H1 (cell line): Measurements from ENCODE around the gene WEE1. TPM values are rescaled to one million over a fixed set of nuclear protein-coding genes. Genes with fewer than 3 reads are reported as not detected.
A peak's percentile ranks its signal among the peaks of the same experiment; 100 is the strongest.

ENCODE experiments used
- CTCF ChIA-PET: fragments of 300-600 bp; sonication (Branson Sonifier 250); formaldehyde crosslinking; loops from one replicate; lab custom pipeline; 2021; ENCODE audit not compliant: partially characterized antibody; lab: Charles Lee
- POLR2A ChIA-PET: fragments of 300-600 bp; sonication (Branson Sonifier 250); formaldehyde crosslinking; loops from one replicate; lab custom pipeline; 2021; ENCODE audit warnings: inconsistent platforms; ENCODE audit not compliant: partially characterized antibody; lab: Charles Lee
- DNase-seq, 2 experiments: peaks; one replicate each; pipeline versions ENCODE4 v3.0.0 to v3.0.0-alpha.2; 2010 to 2022; ENCODE audit warnings: low spot score in 2 of 2, low read depth in 1 of 2, mixed read lengths in 1 of 2
- FAIRE-seq: peaks from 2 replicates; lab custom pipeline; 2011; peaks lifted over from hg19 to GRCh38; lab: Jason Lieb, UNC
- H2AFZ ChIP-seq: 2 replicates; pipeline ENCODE4 v1.8.1; 2012; ENCODE audit warnings: low read length, inconsistent platforms
- H2AK5ac ChIP-seq: 2 replicates; pipeline ENCODE4 v1.6.1; 2013; ENCODE audit warnings: low read depth, low read length
- H2BK120ac ChIP-seq: replicated peaks from 2 replicates; pipeline ENCODE3; 2013; ENCODE audit warnings: low read depth, low read length, inconsistent platforms
- H2BK12ac ChIP-seq: 2 replicates; pipeline ENCODE4 v1.6.1; 2013; ENCODE audit warnings: low read depth, low read length
- H2BK15ac ChIP-seq: 2 replicates; pipeline ENCODE4 v1.6.1; 2013; ENCODE audit warnings: low read length
- H2BK20ac ChIP-seq: 2 replicates; pipeline ENCODE4 v1.6.1; 2013; ENCODE audit warnings: low read length
- H2BK5ac ChIP-seq: 2 replicates; pipeline ENCODE4 v1.6.1; 2013; ENCODE audit warnings: low read depth, low read length
- H3K14ac ChIP-seq: 2 replicates; pipeline ENCODE4 v1.6.1; 2013; ENCODE audit warnings: inconsistent platforms; ENCODE audit not compliant: insufficient read length
- H3K18ac ChIP-seq: 2 replicates; pipeline ENCODE4 v1.6.1; 2013; ENCODE audit warnings: low read length; ENCODE audit errors: extremely low read depth
- H3K23ac ChIP-seq: 2 replicates; pipeline ENCODE4 v1.6.1; 2013; ENCODE audit warnings: inconsistent platforms; ENCODE audit not compliant: insufficient read length
- H3K23me2 ChIP-seq: 2 replicates; pipeline ENCODE4 v1.6.1; 2013; ENCODE audit warnings: low read depth, low read length
- H3K27ac ChIP-seq: 2 replicates; pipeline ENCODE4 v1.6.1; 2011; ENCODE audit warnings: low read depth, low read length, inconsistent platforms
- H3K27me3 ChIP-seq, 4 experiments: replicated peaks in 1 of 4; 1 replicate in 1 of 4; 2 replicates in 3 of 4; pipeline versions ENCODE4 v1.6.1 to v1.8.1; 2011 to 2013; ENCODE audit warnings: low read length in 3 of 4, mild to moderate bottlenecking in 3 of 4, inconsistent platforms in 2 of 4, mixed read lengths in 2 of 4, moderate library complexity in 1 of 4; ENCODE audit not compliant: control insufficient read depth in 3 of 4, insufficient read depth in 3 of 4; ENCODE audit errors: extremely low read depth in 1 of 4
- H3K36me3 ChIP-seq, 4 experiments: 2 replicates each; pipeline versions ENCODE4 v1.6.1 to v1.8.1; 2011 to 2013; ENCODE audit warnings: mild to moderate bottlenecking in 4 of 4, low read length in 3 of 4, moderate library complexity in 2 of 4, control low read depth in 1 of 4, inconsistent platforms in 1 of 4; ENCODE audit not compliant: insufficient read depth in 4 of 4, control insufficient read depth in 2 of 4
- H3K4ac ChIP-seq: replicated peaks from 2 replicates; pipeline ENCODE3; 2013; ENCODE audit warnings: low read length, low read depth, mixed read lengths, inconsistent platforms; ENCODE audit not compliant: insufficient read length
- H3K4me1 ChIP-seq, 4 experiments: replicated peaks in 1 of 4; 1 replicate in 1 of 4; 2 replicates in 3 of 4; pipeline versions ENCODE4 v1.6.1 to v1.8.1; 2011 to 2013; ENCODE audit warnings: low read length in 3 of 4, inconsistent platforms in 2 of 4, mixed read lengths in 1 of 4; ENCODE audit not compliant: insufficient read depth in 4 of 4, control insufficient read depth in 3 of 4
- H3K4me2 ChIP-seq, 2 experiments: 2 replicates each; pipeline versions ENCODE4 v1.6.1 to v1.8.1; 2011 to 2013; ENCODE audit warnings: low read depth in 2 of 2, low read length in 2 of 2, control low read depth in 1 of 2, inconsistent platforms in 1 of 2, mild to moderate bottlenecking in 1 of 2; ENCODE audit not compliant: insufficient read depth in 1 of 2
- H3K4me3 ChIP-seq, 4 experiments: fragments of 200-600, 300-600 bp in 1 of 4; sonication (generic), shearing (Covaris generic), sonication (Bioruptor Twin) in 1 of 4; 2 replicates each; pipeline versions ENCODE4 v1.5.1 to v1.8.1; 2011 to 2016; ENCODE audit warnings: low read length in 4 of 4, low read depth in 3 of 4, control low read depth in 2 of 4, inconsistent platforms in 2 of 4, mild to moderate bottlenecking in 2 of 4, mixed read lengths in 1 of 4, moderate library complexity in 1 of 4; ENCODE audit not compliant: insufficient read depth in 2 of 4; ENCODE audit errors: extremely low read depth in 1 of 4
- H3K56ac ChIP-seq: replicated peaks from 2 replicates; pipeline ENCODE3; 2013; ENCODE audit warnings: low read depth, mild to moderate bottlenecking, mixed read lengths, low read length, inconsistent platforms; ENCODE audit not compliant: insufficient read length
- H3K79me1 ChIP-seq: 2 replicates; pipeline ENCODE4 v1.6.1; 2013; ENCODE audit warnings: low read depth, low read length, control low read depth
- H3K79me2 ChIP-seq, 2 experiments: 2 replicates each; pipeline versions ENCODE4 v1.6.1 to v1.8.1; 2012 to 2013; ENCODE audit warnings: low read length in 2 of 2, mild to moderate bottlenecking in 2 of 2, inconsistent platforms in 1 of 2; ENCODE audit not compliant: insufficient read depth in 2 of 2, control insufficient read depth in 1 of 2
- H3K9ac ChIP-seq, 4 experiments: replicated peaks in 1 of 4; 1 replicate in 1 of 4; 2 replicates in 3 of 4; pipeline versions ENCODE4 v1.6.1 to v1.8.1; 2011 to 2013; ENCODE audit warnings: low read depth in 3 of 4, low read length in 3 of 4, control low read depth in 2 of 4, mild to moderate bottlenecking in 2 of 4, moderate library complexity in 2 of 4, inconsistent platforms in 1 of 4; ENCODE audit errors: extremely low read depth in 1 of 4
- H3K9me3 ChIP-seq, 2 experiments: 2 replicates each; pipeline versions ENCODE4 v1.6.1 to v1.8.1; 2012 to 2013; ENCODE audit warnings: mild to moderate bottlenecking in 2 of 2, moderate library complexity in 2 of 2, control low read depth in 1 of 2, inconsistent platforms in 1 of 2, low read depth in 1 of 2, low read length in 1 of 2, mixed read lengths in 1 of 2; ENCODE audit not compliant: insufficient read depth in 2 of 2
- H4K20me1 ChIP-seq, 2 experiments: replicated peaks in 1 of 2; 2 replicates each; pipeline versions ENCODE3 to v1.8.1; 2011 to 2013; ENCODE audit warnings: inconsistent platforms in 2 of 2, low read length in 2 of 2, mild to moderate bottlenecking in 1 of 2; ENCODE audit not compliant: insufficient read depth in 2 of 2, control insufficient read depth in 1 of 2
- H4K5ac ChIP-seq: 2 replicates; pipeline ENCODE4 v1.6.1; 2013; ENCODE audit warnings: low read length, low read depth, mixed read lengths, inconsistent platforms; ENCODE audit not compliant: insufficient read length
- H4K8ac ChIP-seq: 2 replicates; pipeline ENCODE4 v1.8.0; 2013; ENCODE audit warnings: mild to moderate bottlenecking, moderate library complexity, low read length, inconsistent platforms; ENCODE audit not compliant: insufficient read depth; ENCODE audit errors: extremely low read depth
- H4K91ac ChIP-seq: replicated peaks from 2 replicates; pipeline ENCODE3; 2013; ENCODE audit warnings: low read length, mixed read lengths, inconsistent platforms; ENCODE audit not compliant: insufficient read length
- ATF2 ChIP-seq: IDR thresholded peaks from 2 replicates; pipeline ENCODE4 v1.6.1; 2012; ENCODE audit warnings: low read length, inconsistent platforms
- GTF2F1 ChIP-seq: IDR thresholded peaks from 2 replicates; pipeline ENCODE4 v1.6.1; 2012; ENCODE audit warnings: low read depth, low read length, improper control_type of control experiment, borderline replicate concordance
- WGBS, 2 experiments: shearing (Covaris generic) in 1 of 2; methylation state at CpG; one replicate each; pipeline versions ENCODE4 v1.1.6 to v1.1.7; 2013 to 2015; ENCODE audit warnings: low lambda C conversion rate in 2 of 2, mixed read lengths in 2 of 2, inconsistent platforms in 1 of 2, low coverage in 1 of 2, missing lambda C conversion rate in 1 of 2; ENCODE audit not compliant: insufficient replicate concordance in 2 of 2, insufficient coverage in 1 of 2, insufficient read length in 1 of 2; ENCODE audit errors: extremely low coverage in 1 of 2, missing lambda C conversion rate in 1 of 2; 5-methylcytosine and 5-hydroxymethylcytosine counted together
- polyA plus RNA-seq, 7 experiments: library from polyadenylated mRNA; depleted of rRNA in 3 of 7; stranded (reverse) in 5 of 7; unstranded in 2 of 7; fragments of >200 nt in 5 of 7; fragments of 200-250 nt in 2 of 7; gene quantifications; 1 replicate in 5 of 7; 2 replicates in 1 of 7; 4 replicates in 1 of 7; pipeline versions ENCODE4 v1.2.1 to v1.2.3, GENCODE V29; 2011 to 2013; ENCODE audit warnings: missing spikeins in 2 of 7, mixed read lengths in 2 of 7
- total RNA-seq: library from RNA; stranded (reverse); fragmentation: NEBNext Ultra II Directional; extraction: Animal tissue kit (Norgen Biotek cat#: 25700); gene quantifications from 2 replicates; pipeline ENCODE4 v1.2.1, GENCODE V29; 2021

The WEE1 gene
- total and polyA plus RNA-seq, 2 of the 8 experiments (the other 6 are each of a cell fraction or from before 2014, with no cell fraction given), result 40.8 to 120 TPM

- H2AK5ac ChIP-seq, result peak overlapping the region; percentile 67; the same call in 1 of the 2 replicates
- H3K9ac ChIP-seq, result no peak overlapping the region; a peak in 1 of 7 replicates
- CTCF ChIA-PET, result interaction anchor here (0.7 to 5.5 kb wide), 15 partner anchors 9 to 585 kb away, joined by 3 to 48 read pairs (median 4); no protein-coding TSS in a partner anchor
- no peaks in the 10 kb centered on the region for H3K79me1 ChIP-seq
- 0 out of 2 replicates have a peak overlapping the region, but pooled peaks have one; percentile 9 for H2AFZ ChIP-seq
- no peaks in the 10 kb centered on the region for H3K36me3 ChIP-seq
- no peak overlapping the region for H3K4me3 ChIP-seq
- H2BK20ac ChIP-seq, result peak overlapping the region; percentile 11; the same call in 1 of the 2 replicates
- 54% methylated on average over 7 of the region's 7 CpGs; no CpG with 5 or more reads in 1 of the 2 experiments for WGBS, 2 experiments
- H3K23me2 ChIP-seq, result no peaks in the 10 kb centered on the region
- H4K5ac ChIP-seq, result peak overlapping the region; percentile 19
- no peak overlapping the region for H3K56ac ChIP-seq
- peak overlapping the region; percentile 93; the same call in 1 of the 2 replicates for H2BK12ac ChIP-seq
- FAIRE-seq, result no peak
- H2BK5ac ChIP-seq, result peak overlapping the region; percentile 87; the same call in 1 of the 2 replicates
- peak overlapping the region in 1 of 2 experiments; percentile 49; a peak in 3 of 4 replicates for H3K4me2 ChIP-seq
- H3K79me2 ChIP-seq, result no peaks in the 10 kb centered on the region
- no peak overlapping the region for H3K14ac ChIP-seq
- H3K23ac ChIP-seq, result no peak overlapping the region
- peak in 1 of 2 experiments; percentile 52 for DNase-seq
- POLR2A ChIA-PET, result interaction anchor here (0.8 to 3.8 kb wide), 11 partner anchors 9 to 141 kb away, joined by 3 to 17 read pairs (median 5); partner anchors contain the start of genes WEE1 and ZNF143
- peak overlapping the region; percentile 90 for H4K91ac ChIP-seq
- peaks cover 3 to 10% (median 6%) of the 10 kb centered on the region in 4 experiments; a peak in 6 of 7 replicates for H3K4me1 ChIP-seq
- H3K9me3 ChIP-seq, result no peaks in the 10 kb centered on the region
- peak overlapping the region; percentile 43; the same call in 1 of the 2 replicates for H3K18ac ChIP-seq
- peak overlapping the region; percentile 31; the same call in 1 of the 2 replicates for H4K8ac ChIP-seq
- H4K20me1 ChIP-seq, result no peaks in the 10 kb centered on the region
- H3K27me3 ChIP-seq, result no peaks in the 10 kb centered on the region; a peak in 1 of 7 replicates
- TF ChIP-seq GTF2F1 (no peak), ATF2 (no peak)
- H3K27ac ChIP-seq, result no peak overlapping the region; the same call in 1 of the 2 replicates
- no peak overlapping the region for H2BK120ac ChIP-seq
- peak overlapping the region; percentile 24; the same call in 1 of the 2 replicates for H2BK15ac ChIP-seq
- H3K4ac ChIP-seq, result no peak overlapping the region
Measured at GRCh38 chr11:9601037-9601875, 27.8 kb downstream of the WEE1 start.
